Measurements from ENCODE around the gene CENPP. TPM values are rescaled to one million over a fixed set of nuclear protein-coding genes. Genes with fewer than 3 reads are reported as not detected.

CENPP gene
- total RNA-seq, 1 donor from 2014 or later, result 1.9 TPM

DNA sequence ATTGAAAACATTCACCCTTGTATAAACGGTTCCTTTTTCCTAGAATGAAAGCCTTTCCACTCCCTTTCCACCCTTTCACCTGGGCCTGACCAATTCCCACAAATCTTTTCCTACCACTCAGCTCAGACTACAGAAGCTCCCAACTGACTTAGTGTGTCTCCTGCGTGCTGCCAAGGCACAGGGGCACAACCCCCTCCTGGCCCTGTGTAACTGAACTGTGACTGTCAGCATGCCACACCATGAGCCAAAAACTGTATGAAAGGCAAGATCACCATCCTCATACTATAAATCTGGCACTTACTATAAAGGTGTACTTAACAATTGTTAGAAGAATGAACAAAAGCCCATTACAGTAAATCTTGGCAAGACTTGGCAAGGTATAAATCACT, 12.1 kb upstream of the CENPP start:
- Histone ChIP-seq H3K9me3 (ENCODE audit: insufficient read depth, low read depth, low read length) (no peaks in the 10 kb centered on the region), H3K79me2 (ENCODE audit: insufficient read depth, low read length) (peaks cover 22% of the 10 kb centered on the region), H2AFZ (ENCODE audit: low read depth, low read length) (no peak overlapping the region), H3K9ac (ENCODE audit: low read length) (no peak overlapping the region), H3K27me3 (ENCODE audit: insufficient read depth, low read length) (no peaks in the 10 kb centered on the region), H3K4me1 (ENCODE audit: insufficient read depth, low read length) (no peaks in the 10 kb centered on the region), H3K27ac (ENCODE audit: low read depth, low read length) (no peak overlapping the region), H3K36me3 (ENCODE audit: insufficient read depth, low read length) (peaks cover 48% of the 10 kb centered on the region), H4K20me1 (ENCODE audit: insufficient read depth, low read length) (peaks cover 12% of the 10 kb centered on the region), H3K4me3 (ENCODE audit: insufficient read depth, low read depth, low read length) (no peak overlapping the region), H3K4me2 (ENCODE audit: low read length) (no peak overlapping the region)
- Mint-ChIP-seq H3K27me3 (ENCODE audit: low read depth, unreplicated experiment) (no peaks in the 10 kb centered on the region), H3K9me3 (ENCODE audit: unreplicated experiment) (no peaks in the 10 kb centered on the region), H3K36me3 (ENCODE audit: low read depth, unreplicated experiment) (peaks cover 29% of the 10 kb centered on the region), H3K27ac (ENCODE audit: unreplicated experiment) (no peak overlapping the region), H3K4me3 (ENCODE audit: unreplicated experiment) (no peak overlapping the region), H3K4me1 (ENCODE audit: low read depth, unreplicated experiment) (peaks cover 7% of the 10 kb centered on the region)
- FAIRE-seq (no peak), DNase-seq (ENCODE audit: low read depth) (no peak)
- TF ChIP-seq EZH2 (IDR thresholded peaks at IDR 0.05; ENCODE audit: insufficient read depth, low read length), result no peak
- TF ChIP-seq, protein P1, sequence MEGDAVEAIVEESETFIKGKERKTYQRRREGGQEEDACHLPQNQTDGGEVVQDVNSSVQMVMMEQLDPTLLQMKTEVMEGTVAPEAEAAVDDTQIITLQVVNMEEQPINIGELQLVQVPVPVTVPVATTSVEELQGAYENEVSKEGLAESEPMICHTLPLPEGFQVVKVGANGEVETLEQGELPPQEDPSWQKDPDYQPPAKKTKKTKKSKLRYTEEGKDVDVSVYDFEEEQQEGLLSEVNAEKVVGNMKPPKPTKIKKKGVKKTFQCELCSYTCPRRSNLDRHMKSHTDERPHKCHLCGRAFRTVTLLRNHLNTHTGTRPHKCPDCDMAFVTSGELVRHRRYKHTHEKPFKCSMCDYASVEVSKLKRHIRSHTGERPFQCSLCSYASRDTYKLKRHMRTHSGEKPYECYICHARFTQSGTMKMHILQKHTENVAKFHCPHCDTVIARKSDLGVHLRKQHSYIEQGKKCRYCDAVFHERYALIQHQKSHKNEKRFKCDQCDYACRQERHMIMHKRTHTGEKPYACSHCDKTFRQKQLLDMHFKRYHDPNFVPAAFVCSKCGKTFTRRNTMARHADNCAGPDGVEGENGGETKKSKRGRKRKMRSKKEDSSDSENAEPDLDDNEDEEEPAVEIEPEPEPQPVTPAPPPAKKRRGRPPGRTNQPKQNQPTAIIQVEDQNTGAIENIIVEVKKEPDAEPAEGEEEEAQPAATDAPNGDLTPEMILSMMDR (IDR thresholded peaks at IDR 0.05; ENCODE audit: insufficient read depth, low read depth, low read length), result no peak

DNA sequence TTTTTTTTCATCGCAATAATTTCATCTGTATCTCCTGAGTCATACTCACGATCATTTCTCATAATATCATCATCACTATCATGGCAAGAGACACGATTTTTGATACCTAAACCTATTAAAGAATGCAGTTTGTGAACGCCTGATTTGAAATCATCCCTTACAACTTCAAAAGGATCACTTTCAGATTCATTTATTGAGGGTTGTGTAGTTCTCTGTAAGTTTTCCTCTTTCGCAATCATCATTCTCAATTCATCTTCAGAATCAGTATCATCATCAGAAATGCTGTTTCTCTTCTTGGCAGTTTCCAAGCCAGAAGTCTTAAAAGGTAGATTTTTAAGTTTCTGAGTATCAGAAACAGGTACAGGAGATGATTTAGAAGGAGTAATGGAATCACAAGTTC, 10.3 kb upstream of the CENPP start:
- no peak overlapping the region for H3K27ac Mint-ChIP-seq (ENCODE audit: unreplicated experiment)
- H2AFZ ChIP-seq (ENCODE audit: low read depth, low read length), result no peak overlapping the region
- no peak overlapping the region for H3K4me3 ChIP-seq (ENCODE audit: insufficient read depth, low read depth, low read length)
- no peaks in the 10 kb centered on the region for H3K9me3 ChIP-seq (ENCODE audit: insufficient read depth, low read depth, low read length)
- DNase-seq (ENCODE audit: low read depth), result no peak
- TF ChIP-seq, protein P1 (IDR thresholded peaks at IDR 0.05; ENCODE audit: insufficient read depth, low read depth, low read length), result no peak
- no peak for TF ChIP-seq EZH2 (IDR thresholded peaks at IDR 0.05; ENCODE audit: insufficient read depth, low read length)
- H3K9ac ChIP-seq (ENCODE audit: low read length), result no peak overlapping the region
- H3K4me1 Mint-ChIP-seq (ENCODE audit: low read depth, unreplicated experiment), result peaks cover 6% of the 10 kb centered on the region
- H3K4me1 ChIP-seq (ENCODE audit: insufficient read depth, low read length), result no peaks in the 10 kb centered on the region
- H4K20me1 ChIP-seq (ENCODE audit: insufficient read depth, low read length), result peaks cover 12% of the 10 kb centered on the region
- no peak for FAIRE-seq
- no peak overlapping the region for H3K4me3 Mint-ChIP-seq (ENCODE audit: unreplicated experiment)
- peaks cover 22% of the 10 kb centered on the region for H3K79me2 ChIP-seq (ENCODE audit: insufficient read depth, low read length)
- H3K36me3 ChIP-seq (ENCODE audit: insufficient read depth, low read length), result peaks cover 40% of the 10 kb centered on the region
- no peak overlapping the region for H3K4me2 ChIP-seq (ENCODE audit: low read length)
- peaks cover 27% of the 10 kb centered on the region for H3K36me3 Mint-ChIP-seq (ENCODE audit: low read depth, unreplicated experiment)
- H3K27ac ChIP-seq (ENCODE audit: low read depth, low read length), result no peak overlapping the region
- no peaks in the 10 kb centered on the region for H3K27me3 ChIP-seq (ENCODE audit: insufficient read depth, low read length)
- no peaks in the 10 kb centered on the region for H3K9me3 Mint-ChIP-seq (ENCODE audit: unreplicated experiment)
- no peaks in the 10 kb centered on the region for H3K27me3 Mint-ChIP-seq (ENCODE audit: low read depth, unreplicated experiment)

DNA sequence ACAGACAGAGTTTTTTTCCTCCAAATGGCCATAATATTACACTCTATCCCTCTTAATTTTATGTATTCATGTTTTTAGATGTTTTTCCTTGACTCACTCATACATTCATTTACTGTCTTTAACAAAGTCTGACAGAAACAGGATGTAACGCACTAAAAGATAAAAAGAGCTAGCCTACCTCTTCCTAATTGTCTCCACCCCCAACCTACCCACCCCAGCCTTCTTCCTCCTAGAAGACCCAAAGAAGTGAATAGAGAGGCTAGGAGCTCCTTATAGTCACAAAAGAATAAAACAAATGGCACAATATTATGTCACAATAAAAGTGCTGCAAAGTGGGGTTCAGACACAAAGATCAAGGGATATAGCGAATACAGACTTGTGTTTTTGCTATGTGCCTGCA, 1.3 kb upstream of the CENPP start:
- H3K9me3 ChIP-seq (ENCODE audit: insufficient read depth, low read depth, low read length), result no peaks in the 10 kb centered on the region
- H3K27me3 ChIP-seq (ENCODE audit: insufficient read depth, low read length), result no peaks in the 10 kb centered on the region
- Mint-ChIP-seq H3K4me3 (ENCODE audit: unreplicated experiment) (peak overlapping the region; percentile 99), H3K27ac (ENCODE audit: unreplicated experiment) (peak overlapping the region; percentile 99), H3K36me3 (ENCODE audit: low read depth, unreplicated experiment) (peaks cover 3% of the 10 kb centered on the region), H3K4me1 (ENCODE audit: low read depth, unreplicated experiment) (peaks cover 4% of the 10 kb centered on the region), H3K9me3 (ENCODE audit: unreplicated experiment) (no peaks in the 10 kb centered on the region), H3K27me3 (ENCODE audit: low read depth, unreplicated experiment) (no peaks in the 10 kb centered on the region)
- peaks cover 14% of the 10 kb centered on the region for H3K36me3 ChIP-seq (ENCODE audit: insufficient read depth, low read length)
- TF ChIP-seq EZH2 (IDR thresholded peaks at IDR 0.05; ENCODE audit: insufficient read depth, low read length), result no peak
- TF ChIP-seq, protein P1 (IDR thresholded peaks at IDR 0.05; ENCODE audit: insufficient read depth, low read depth, low read length), result no peak
- H3K9ac ChIP-seq (ENCODE audit: low read length), result peak overlapping the region; percentile 99
- H3K4me1 ChIP-seq (ENCODE audit: insufficient read depth, low read length), result peaks cover 15% of the 10 kb centered on the region
- H3K4me3 ChIP-seq (ENCODE audit: insufficient read depth, low read depth, low read length), result peak overlapping the region; percentile 94
- FAIRE-seq, result no peak
- no peaks in the 10 kb centered on the region for H4K20me1 ChIP-seq (ENCODE audit: insufficient read depth, low read length)
- H3K4me2 ChIP-seq (ENCODE audit: low read length), result peak overlapping the region; percentile 87
- peak overlapping the region; percentile 100 for H3K27ac ChIP-seq (ENCODE audit: low read depth, low read length)
- DNase-seq (ENCODE audit: low read depth), result no peak
- peak overlapping the region; percentile 100 for H2AFZ ChIP-seq (ENCODE audit: low read depth, low read length)
- H3K79me2 ChIP-seq (ENCODE audit: insufficient read depth, low read length), result peaks cover 21% of the 10 kb centered on the region

Measured in astrocyte (in vitro differentiated cells and primary cell).